Breast epithelium (tissue), 3 donors: ENCODE measurements around the gene SGSM2.

ENCODE experiments used
- POLR2AphosphoS5 ChIP-seq, 3 donors: sonication (generic); formaldehyde crosslinking; IDR thresholded peaks; one replicate each; pipeline ENCODE4 v1.6.1; 2017; ENCODE audit warnings: antibody characterized with exemption in 3 of 3
- TF ChIP-seq, protein P1 (sequence below), 3 donors: fragments of 450-650 bp; IDR thresholded peaks; one replicate each; pipeline ENCODE4 v1.5.1; 2016 to 2017; ENCODE audit warnings: antibody characterized with exemption in 3 of 3, mild to moderate bottlenecking in 3 of 3, moderate library complexity in 3 of 3

DNA sequence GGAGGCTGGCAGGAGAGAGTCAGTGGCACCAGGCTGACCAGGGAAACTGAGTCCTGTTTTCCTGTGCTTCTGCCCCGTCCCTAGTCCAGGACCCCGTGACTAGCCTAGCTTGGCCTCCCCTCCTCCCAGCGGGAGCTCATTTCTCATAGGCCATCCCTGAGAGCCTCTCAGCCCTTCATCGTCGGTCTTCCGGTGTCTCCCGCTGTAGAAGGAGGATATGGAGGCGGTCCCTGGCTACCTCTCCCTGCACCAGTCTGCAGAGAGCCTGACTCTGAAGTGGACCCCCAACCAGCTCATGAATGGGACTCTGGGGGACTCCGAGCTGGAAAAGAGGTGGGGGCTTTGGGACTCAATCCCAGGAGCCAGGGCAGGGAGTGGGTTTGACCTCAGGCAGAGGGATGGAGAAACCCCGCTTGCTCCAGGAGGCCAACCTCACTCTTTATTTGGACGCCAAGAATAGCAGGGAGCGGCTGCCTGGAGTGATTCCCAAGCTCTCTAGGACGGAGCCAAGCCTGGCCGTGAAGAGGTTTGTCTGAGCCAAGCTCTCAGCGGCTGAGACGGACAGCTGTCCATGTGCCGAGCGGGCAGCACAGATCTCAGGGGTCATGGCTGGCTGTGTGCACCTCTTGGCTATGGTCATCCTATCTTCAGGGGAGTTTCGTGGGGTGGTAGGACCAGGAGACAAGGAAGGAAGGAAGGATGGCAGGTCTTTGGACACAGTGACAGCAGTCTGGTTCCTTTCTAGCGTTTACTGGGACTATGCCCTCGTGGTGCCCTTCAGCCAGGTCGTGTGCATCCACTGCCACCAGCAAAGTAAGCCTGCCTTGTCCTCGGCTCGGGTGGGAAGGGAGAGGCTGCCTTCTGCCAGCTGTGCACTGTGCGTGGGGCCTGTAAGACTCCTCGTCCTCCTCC lies 26.8 kb downstream of the SGSM2 start:
- TF ChIP-seq, protein P1, sequence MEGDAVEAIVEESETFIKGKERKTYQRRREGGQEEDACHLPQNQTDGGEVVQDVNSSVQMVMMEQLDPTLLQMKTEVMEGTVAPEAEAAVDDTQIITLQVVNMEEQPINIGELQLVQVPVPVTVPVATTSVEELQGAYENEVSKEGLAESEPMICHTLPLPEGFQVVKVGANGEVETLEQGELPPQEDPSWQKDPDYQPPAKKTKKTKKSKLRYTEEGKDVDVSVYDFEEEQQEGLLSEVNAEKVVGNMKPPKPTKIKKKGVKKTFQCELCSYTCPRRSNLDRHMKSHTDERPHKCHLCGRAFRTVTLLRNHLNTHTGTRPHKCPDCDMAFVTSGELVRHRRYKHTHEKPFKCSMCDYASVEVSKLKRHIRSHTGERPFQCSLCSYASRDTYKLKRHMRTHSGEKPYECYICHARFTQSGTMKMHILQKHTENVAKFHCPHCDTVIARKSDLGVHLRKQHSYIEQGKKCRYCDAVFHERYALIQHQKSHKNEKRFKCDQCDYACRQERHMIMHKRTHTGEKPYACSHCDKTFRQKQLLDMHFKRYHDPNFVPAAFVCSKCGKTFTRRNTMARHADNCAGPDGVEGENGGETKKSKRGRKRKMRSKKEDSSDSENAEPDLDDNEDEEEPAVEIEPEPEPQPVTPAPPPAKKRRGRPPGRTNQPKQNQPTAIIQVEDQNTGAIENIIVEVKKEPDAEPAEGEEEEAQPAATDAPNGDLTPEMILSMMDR (IDR thresholded peaks at IDR 0.05) = no peak
- no peak for TF ChIP-seq POLR2AphosphoS5 (IDR thresholded peaks at IDR 0.05)
